ENCODE measurements around the gene LARP1.

The LARP1 gene

DNA sequence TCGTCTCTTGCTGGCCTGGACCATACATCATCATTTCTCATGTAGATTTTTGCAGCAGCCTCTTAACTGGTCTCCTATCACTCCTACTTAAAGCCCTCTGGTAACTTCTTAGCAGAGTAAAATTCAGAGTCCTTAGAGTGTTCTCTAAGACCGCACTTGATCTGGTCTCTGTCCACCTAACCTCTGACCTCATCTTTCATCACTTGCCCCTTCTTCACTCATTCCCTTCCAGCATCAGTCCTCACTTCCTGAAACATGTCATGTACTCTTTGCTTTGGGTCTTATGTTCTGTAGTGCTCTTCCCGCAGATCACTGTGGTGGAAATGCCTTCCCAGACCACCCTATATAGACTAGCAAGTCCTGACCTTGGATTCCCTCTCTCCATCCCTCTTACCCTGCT is 9.8 kb downstream of the LARP1 start:
- no peak for DNase-seq

GRCh38 chr5:154765396-154765925 is 10.3 kb downstream of the LARP1 start:
- DNase-seq, result no peak

GRCh38 chr5:154766558-154767281 is 11.5 kb downstream of the LARP1 start:
- no peak for DNase-seq

GRCh38 chr5:154767576-154767975 is 12.4 kb downstream of the LARP1 start:
- DNase-seq, result no peak

GRCh38 chr5:154768207-154768606 is 13.0 kb downstream of the LARP1 start:
- DNase-seq, result no peak

DNA sequence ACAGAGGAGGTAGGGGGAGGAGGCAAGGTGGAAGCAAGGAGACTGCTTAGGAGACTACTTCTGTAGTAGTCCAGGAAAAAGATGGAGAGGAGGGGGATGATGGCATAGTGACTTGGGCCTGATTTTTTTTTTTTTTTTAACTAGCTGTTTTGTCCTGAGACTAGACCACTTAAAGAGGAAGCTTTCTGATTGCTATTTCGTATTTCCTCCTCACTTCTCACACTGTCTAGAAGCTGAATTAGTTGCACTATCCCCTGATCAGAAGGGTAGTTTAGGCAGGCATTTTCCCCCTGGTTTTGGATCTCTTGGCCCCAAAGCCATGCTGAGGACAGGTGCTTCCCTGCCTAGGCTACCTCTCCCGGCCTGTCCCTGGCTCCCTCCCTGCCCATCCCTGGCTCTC is 14.9 kb downstream of the LARP1 start:
- DNase-seq, result no peak

DNA sequence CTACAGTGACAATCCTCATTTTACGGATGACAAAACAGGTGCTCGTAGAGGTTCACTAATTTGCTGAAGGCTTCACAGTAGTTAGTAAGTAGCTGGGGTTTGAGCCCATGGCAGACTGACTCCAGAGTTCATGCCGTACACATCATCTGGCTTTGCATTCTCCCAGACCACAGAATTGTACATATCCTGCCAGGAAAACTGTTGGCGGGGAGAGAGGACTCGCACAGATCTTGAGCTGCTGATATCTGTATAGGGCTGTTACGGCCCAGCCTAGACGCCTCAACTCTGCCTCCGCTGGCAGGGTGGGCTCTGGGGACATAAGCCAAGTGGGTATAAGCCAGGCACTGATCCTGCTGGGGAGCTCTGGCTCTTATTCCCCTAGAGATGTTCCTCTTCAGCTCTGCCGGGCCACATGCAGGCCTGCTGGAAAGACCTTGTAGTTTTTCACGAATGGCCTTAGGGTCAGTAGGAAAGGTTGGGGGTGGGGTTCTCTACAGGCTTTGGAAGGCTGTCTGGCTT is 16.3 kb downstream of the LARP1 start:
- no peak for DNase-seq

GRCh38 chr5:154773326-154773725 is 18.1 kb downstream of the LARP1 start:
- no peak for DNase-seq

DNA sequence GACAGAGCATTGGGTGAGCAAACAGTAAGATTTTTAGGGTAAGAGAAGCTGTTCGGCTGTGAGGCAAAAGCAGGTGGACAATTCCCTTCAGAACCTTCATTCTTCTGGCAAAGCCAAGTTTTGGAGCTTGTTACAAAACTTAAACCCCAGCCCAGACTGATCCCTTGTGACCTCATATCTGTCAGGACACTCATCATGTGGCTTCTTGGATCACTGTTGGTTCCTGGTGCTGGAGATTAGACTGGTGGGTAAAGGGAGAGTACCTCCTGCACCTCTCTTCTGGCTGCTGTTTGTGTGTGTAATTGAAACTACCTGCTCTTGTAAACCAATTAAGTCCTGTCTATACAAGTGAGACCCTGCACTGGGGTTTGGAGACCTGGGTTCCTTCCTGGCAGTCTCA is 21.0 kb downstream of the LARP1 start:
- no peak for DNase-seq

- no peak for DNase-seq
Observed at GRCh38 chr5:154778534-154778933, 23.4 kb downstream of the LARP1 start.

DNA sequence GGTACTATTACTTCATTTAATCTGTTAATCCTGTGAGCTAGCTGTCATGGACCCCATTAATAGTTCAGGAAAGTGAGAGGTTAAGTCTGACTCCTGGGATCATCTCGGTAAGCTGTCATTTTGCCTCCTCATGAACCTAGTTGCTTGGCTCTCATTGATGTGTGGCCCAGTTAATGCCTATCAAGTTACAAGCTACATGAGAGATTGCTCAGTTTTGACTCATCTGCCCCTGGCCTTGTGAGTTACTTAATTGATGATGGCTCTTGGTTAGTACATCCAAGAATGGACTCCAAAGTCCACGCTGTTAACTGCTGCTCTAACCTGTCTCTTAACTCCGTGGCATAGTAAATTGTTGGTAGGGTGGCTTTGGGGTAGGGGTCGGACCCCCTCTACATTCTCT is 23.9 kb downstream of the LARP1 start:
- no peak for DNase-seq

DNA sequence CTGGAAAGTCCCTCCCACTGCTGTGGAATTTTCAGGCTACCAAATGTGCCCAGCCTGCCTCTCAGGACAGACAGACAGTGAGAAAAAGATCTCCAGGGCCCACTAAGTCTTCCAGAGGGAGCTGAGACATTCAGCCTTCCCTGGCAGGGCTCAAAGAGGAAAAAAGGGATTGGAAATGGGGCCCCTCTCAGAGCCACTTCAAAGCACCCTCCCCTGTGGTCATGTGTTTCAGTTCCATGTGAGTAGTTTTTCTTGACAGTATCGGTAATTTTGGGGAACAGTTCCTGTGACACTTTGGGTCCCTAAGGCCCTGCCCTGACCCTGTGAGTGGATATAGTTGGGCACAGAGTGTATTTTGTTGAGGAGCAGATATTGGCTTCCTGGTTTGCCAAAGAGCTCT is 25.0 kb downstream of the LARP1 start:
- DNase-seq, result no peak

GRCh38 chr5:154782326-154782725 is 27.1 kb downstream of the LARP1 start:
- DNase-seq, result no peak

DNA sequence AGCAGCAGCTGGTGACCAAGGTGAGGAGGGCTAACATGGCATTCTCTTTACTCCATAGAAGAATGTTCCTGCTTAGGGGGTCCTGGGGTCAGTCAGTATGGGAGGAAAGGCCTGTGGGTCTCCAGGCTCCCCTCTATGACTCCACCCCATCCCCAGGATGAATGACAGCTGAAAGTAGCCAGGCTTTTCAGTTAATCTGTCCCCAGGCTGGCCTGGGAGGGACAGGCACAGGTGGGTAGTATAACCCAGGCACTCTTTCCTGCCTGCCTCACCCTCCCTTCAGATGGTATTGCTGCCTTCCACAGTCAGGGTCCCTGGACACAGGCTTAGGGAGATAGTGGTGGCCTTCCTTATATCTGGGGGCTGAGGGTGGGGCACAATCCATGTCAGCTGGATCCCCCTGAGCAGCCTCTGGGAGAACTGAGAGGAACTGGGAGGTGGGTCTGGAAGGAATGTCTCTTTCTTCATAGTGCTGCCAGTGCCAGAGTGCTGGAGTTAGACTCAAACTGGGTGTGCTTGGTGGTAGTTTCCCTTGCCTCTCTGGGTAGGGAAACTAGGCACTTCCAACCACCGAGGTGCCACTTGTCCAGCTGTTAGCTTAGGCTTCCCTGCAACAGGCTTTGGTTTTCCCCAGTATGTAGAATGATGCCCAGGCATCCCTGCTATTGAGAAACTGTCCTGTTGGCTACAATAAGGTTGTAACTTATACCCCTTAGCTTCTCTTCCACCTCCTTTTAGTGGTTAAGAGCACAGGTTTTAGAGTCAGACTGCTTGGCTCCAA is 27.8 kb downstream of the LARP1 start:
- no peak for DNase-seq

GRCh38 chr5:154783774-154784460 is 28.7 kb downstream of the LARP1 start:
- DNase-seq, result no peak

- DNase-seq, result no peak
Observed at GRCh38 chr5:154784856-154785255, 29.7 kb downstream of the LARP1 start.

DNA sequence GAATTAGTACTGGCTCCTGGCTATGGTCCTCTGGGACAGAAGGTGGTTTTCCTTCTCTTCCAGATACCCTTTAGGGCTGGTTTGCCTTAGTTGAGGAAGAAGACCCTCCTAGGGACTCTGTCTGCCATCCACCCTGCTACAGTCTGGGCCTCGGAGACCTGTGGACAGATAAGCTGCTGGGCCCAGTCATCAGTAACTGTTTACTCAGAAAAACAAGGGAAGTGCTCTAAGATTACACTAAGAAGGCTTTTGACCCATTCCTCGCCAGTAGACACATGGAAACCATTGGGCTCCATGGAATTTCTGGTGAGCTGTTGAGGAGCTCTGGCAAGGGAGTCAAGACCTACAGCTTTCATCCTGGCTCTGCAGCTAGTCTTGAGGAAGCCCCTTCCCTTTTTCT is 31.2 kb downstream of the LARP1 start:
- no peak for DNase-seq

DNA sequence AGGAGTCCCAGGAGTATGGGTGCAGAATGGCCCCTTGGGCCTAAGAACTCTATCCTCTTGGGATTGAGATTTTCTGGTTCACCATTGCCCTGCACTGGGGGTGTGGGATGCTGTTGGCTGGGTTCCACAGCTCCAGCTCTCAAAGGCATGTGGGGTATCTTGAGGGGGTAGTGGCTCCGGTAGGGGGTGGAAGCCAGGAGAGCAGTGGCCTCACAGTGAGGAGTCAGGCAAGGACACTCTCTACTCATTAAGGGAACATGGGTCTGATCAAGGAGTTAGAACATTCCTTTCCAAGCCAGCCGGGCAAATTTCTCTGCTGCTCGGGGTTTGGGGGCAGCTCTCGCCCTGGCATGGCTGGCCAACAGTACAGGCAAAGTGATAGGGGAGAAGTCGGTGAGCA is 33.0 kb downstream of the LARP1 start:
- no peak for DNase-seq

GRCh38 chr5:154791535-154791934 is 36.4 kb downstream of the LARP1 start:
- DNase-seq, result no peak

DNA sequence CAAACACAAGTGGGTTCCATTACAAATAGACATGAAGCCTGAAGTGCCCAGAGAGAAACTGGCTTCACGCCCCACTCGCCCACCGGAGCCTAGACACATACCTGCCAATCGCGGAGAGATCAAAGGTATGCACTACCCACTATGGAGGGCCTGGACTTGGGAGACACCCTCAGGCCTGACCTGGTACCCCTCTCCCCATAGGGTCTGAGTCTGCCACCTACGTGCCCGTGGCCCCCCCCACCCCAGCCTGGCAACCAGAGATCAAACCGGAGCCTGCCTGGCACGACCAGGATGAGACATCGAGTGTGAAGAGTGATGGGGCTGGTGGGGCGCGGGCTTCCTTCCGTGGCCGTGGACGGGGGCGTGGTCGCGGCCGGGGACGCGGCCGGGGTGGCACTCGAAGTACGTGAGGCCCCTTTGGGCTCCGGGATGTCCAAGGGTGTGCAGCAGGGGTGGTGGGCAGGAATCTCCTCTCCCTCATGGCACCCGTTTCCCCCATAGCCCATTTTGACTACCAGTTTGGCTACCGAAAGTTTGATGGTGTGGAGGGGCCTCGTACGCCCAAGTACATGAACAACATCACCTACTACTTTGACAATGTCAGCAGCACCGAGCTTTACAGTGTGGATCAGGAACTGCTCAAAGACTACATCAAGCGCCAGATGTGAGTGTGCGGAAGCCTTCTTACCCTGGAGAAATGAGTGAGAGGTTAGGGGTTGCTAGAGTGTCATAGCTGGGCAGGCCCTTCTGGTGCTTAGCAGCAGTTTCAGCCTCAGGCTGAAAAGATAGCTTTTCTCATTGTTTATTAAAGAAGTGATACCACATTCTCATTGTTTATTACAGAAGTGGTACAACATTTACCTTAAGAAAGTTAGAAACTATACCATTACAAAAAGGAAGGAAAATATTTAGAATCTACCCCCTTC is 38.7 kb downstream of the LARP1 start:
- no peak for DNase-seq

- no peak for DNase-seq
Observed at GRCh38 chr5:154794525-154795234, 39.5 kb downstream of the LARP1 start.

GRCh38 chr5:154795235-154795596 is 40.0 kb downstream of the LARP1 start:
- no peak for DNase-seq

All from activated CD4-positive, alpha-beta T cell treated with anti-CD3 and anti-CD28 coated beads, Interleukin-10, Interleukin-2, amounts not matched to agents 100 ng/mL and 50 ng/mL, durations not matched to agents 16 hours and 8 hours (primary cell).